GM18517 (cell line): ENCODE results near the gene REPIN1.

Experiments used
- ATAC-seq: cut with Tn5 transposase; IDR thresholded peaks from one replicate; pipeline ENCODE4 v1.9.1; 2021; ENCODE audit warnings: mild to moderate bottlenecking, moderate library complexity; ENCODE audit not compliant: unreplicated experiment

REPIN1 gene

GRCh38 chr7:150404805-150405583, 36.4 kb downstream of the REPIN1 start:
- ATAC-seq: peak; percentile 36

DNA sequence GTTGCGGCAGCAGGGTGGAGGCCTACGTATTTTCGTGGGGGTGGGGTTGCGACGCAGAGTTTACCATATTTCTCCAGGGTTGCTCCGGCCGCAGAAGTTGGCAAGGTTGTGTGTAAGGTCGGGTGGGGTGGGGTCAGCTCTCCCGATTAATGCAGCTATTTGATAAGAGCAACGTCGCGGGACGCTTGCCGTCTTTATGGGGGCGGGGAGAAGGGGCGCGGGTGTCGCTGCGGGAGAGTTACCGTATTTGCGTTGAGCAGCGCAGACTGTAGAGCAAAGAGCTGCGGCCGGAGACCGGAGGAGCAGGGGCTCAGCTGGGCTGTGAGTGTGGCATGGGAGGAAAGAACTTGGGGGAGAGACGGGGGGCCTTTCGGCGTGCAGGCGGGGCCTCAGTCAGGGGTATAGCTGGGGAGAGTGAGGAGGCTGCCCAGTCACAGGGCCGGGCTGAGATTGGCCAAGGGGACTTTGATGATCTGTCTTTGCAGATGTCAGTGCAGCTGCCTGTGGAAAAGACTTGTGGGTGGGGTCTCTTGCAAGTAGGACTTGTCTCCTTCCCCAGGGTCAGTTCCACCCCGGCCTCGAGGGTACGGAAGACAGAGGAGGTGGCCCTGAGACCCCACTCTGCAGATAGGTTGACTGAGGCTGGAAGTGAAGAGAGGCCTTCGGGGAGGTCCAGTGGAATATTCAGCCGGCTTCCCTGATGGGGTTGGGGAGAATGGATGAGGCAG, 37.1 kb downstream of the REPIN1 start:
- no peak for ATAC-seq

GRCh38 chr7:150406312-150406566, 37.6 kb downstream of the REPIN1 start:
- no peak for ATAC-seq

GRCh38 chr7:150406567-150407421, 38.2 kb downstream of the REPIN1 start:
- peak; percentile 76 for ATAC-seq

- no peak for ATAC-seq
Observed at GRCh38 chr7:150407588-150408392, 39.2 kb downstream of the REPIN1 start.

DNA sequence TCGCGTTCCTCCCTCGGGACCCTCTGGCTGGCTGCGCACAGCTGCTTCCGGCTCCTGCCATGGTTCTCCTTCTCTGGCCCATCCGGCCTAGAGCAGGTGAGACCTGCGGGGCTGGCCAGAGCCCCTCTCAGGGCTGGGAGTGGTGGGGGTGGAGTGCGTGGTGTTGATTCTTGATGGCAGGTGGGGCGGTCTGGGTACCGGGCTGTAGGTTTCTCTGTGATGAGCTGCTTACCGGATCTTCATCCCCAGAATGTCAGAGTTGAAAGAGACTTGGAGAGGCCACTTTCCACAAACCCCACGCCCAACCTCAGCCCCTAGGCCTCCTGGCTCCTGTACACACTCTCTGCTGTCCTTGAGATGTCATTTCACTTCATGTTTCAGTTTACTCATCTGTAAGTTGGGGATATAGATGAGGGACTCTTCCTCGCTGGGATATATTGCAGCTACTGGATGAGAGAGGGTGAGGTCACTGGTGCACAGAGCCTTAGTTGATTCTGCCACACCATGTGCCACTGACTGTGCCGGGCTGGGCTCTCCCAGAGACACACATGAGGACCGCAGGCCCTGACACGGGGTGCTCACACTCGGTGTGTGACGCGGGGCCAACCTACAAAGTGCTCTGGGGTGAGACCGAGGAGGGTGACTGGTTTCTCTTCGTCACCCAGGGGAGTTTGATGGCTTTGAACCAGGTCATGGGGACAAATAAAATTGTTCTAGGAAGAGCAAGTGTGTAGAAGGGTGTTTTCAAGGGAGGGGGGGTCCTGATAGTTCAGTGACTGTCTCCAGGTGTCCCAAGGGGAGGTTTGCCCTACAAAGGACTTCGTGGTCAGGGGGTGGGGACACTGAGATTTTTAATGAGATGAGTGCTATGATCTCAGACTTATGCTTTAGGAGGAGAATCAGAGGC, 40.0 kb downstream of the REPIN1 start:
- ATAC-seq: peak; percentile 20

- ATAC-seq: no peak
Observed at GRCh38 chr7:150409300-150410030, 40.8 kb downstream of the REPIN1 start.

DNA sequence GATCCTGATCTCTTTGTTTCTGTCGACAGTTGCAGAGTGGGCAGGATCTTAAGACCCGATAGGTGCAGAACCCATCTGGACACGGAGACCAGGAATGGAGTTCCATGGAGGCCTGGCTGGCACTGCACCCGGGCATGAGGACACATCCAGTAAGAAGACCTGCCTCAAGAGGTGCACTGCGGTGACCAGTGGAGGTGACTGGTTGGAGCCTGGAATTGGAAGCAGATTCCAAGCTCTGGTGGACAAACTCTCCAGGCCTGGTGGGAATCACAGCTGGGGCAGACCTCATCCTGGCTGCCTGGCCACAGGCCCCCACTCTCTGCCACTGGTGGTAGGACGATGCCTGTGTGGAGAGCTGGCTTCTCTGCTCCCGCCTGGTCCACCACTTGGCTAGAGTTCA, 41.5 kb downstream of the REPIN1 start:
- no peak for ATAC-seq

- no peak for ATAC-seq
Observed at GRCh38 chr7:150410680-150411346, 42.2 kb downstream of the REPIN1 start.

GRCh38 chr7:150411606-150412005, 43.0 kb downstream of the REPIN1 start:
- ATAC-seq: no peak

DNA sequence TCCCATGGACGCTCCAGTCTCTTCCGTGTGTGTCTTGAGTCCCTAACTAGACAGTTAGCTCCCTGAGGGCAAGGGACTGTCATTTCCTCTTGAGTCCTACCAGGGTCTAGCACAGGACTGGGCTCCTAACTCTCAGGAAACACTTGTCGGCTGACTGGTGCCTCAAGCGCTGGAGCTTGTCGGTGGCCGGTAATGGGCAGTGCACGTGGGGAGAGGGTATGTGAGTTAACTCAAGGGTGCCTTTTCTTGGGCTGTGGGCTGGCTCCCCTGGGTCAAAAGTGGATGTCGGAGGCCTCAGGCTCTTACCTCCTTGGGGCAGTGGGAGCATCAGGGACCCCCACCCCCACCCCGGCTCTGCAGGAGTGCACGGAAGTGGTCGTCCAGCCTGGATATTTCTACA, 43.4 kb downstream of the REPIN1 start:
- no peak for ATAC-seq

DNA sequence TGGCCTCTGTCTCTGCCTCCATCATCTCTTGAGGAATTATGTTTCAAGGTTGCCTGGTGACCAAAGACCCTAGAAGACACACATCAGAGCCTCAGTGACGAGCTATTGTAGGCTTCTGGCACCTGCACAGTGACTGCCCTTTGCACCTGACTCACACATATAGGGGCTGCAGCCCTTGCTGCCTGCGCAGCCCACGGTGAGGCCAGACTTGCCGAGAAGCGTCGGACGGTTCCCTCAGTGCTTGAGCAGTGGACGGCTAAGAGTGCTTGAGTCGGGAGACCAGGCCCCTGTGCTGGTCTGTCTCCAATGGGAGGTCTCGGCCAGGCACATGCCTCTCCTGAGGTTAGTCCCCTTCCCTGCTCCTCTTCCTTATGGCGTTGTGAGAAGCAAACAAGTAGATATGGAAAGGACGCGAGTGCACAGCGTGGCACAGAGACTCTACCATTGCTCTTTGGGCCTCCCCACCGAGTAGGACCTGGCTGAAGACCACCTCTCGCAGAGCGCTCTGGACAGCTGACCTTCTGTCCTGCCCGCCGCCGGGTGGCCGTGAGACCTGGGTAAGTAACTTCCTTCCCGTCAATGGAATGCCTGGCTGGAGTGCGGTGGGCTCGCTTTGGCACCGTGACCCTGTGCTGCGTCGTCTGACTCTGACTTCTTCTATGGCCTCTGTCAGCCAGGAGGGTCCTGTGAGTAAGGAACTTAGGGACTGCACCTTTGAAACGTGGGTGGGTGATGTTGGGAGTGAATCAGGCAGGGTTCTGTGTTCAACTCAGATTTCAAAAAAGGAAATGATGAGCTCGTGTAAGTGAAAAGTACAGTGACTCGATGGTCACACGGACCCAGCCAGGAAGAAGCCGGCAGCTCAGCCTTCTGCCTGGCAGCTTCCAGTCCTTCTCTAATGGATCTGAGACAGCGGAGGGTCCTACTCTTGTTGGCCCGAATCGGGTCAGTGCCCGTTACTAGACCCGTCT, 44.2 kb downstream of the REPIN1 start:
- no peak for ATAC-seq

DNA sequence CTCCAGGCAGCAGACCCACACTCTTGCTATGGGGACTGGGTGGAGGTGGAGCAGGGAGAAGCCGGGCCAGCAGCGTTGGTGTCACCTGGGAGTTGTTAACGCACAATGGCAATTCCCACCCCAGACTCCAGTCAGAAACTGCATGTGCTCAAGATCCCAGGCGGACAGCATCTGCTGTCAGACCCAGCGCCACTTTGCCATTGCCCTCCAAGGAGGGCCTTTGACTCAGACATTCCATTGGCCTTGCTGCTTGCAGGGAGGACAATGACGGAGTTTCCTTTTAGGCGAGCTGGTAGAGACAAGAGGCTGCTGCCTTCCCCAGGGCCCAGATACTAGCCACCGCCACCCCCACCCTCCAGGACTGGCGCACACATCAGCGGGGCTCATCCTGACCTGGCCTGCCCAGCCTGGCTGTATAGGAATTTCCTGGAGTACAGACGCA, 45.0 kb downstream of the REPIN1 start:
- no peak for ATAC-seq

- ATAC-seq: no peak
Observed at GRCh38 chr7:150415161-150416153, 46.8 kb downstream of the REPIN1 start.

GRCh38 chr7:150417239-150417638, 48.6 kb downstream of the REPIN1 start:
- ATAC-seq: no peak

DNA sequence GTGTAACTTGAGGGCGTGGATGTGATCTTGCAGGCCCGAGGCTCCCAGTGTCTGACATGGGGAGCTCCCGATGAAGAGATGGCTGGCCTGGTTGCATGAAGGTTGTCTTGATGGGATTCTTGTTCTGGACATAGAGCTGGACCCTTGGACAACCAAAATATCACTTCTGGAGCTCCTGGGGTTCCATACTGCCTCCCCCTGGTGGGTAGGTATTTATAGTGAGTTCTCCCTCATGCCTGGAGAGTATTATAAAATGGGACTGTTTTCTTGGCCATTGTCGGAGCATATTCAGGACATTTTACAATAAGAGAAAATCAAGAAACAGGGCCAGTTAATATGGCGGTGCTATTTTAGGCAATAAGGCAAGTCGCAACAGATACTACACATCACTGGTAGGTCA, 49.2 kb downstream of the REPIN1 start:
- no peak for ATAC-seq
